HepG2 (cell line): ENCODE measurements around the gene SHISA4. TPM values are rescaled to one million over a fixed set of nuclear protein-coding genes. Genes with fewer than 3 reads are reported as not detected.

Source experiments
- ATAC-seq: fragments of 200-7000 bp; cut with Tn5 transposase; 3 replicates; pipeline ENCODE4 v1.9.1; 2020; ENCODE audit warnings: mild to moderate bottlenecking, moderate library complexity
- BruUV-seq: library from RNA; stranded (reverse); fragments of 400-500 nt; replicated peaks from 2 replicates; lab custom pipeline; 2021; lab: Mats Ljungman, UMichigan
- CTCF ChIA-PET: fragments of 300-600 bp; formaldehyde crosslinking; extraction: SDS; loops from one replicate; lab custom pipeline; 2021; ENCODE audit warnings: low total read pairs, inconsistent platforms, low intra/inter-chr PET ratio; lab: Yijun Ruan, JAX
- POLR2A ChIA-PET: fragments of 350-600 bp; sonication (Branson Sonifier 250); formaldehyde crosslinking; loops from one replicate; lab custom pipeline; 2020; ENCODE audit warnings: antibody characterized with exemption, inconsistent platforms; lab: Yijun Ruan, JAX
- DNase-seq: peaks from one replicate; pipeline ENCODE4 v3.0.0-alpha.2; 2015; ENCODE audit warnings: low spot score
- FAIRE-seq: peaks from 3 replicates; lab custom pipeline; 2011; peaks lifted over from hg19 to GRCh38; lab: Jason Lieb, UNC
- H2AFZ ChIP-seq: one replicate; pipeline ENCODE4 v1.6.1; 2011; ENCODE audit warnings: low read length, inconsistent platforms
- H3K27ac ChIP-seq: fragments of 300-600 bp; 3 replicates; pipeline ENCODE4 v1.8.0; 2011; ENCODE audit warnings: mixed run types, mild to moderate bottlenecking, mixed read lengths, low read length, inconsistent platforms; ENCODE audit not compliant: insufficient read depth; ENCODE audit errors: extremely low read length
- H3K27me3 ChIP-seq, 2 experiments: fragments of 200-600 bp in 1 of 2; 2 replicates in 1 of 2; 3 replicates in 1 of 2; pipeline versions ENCODE4 v1.6.0 to v1.8.0; 2011; ENCODE audit warnings: low read length in 2 of 2, mild to moderate bottlenecking in 2 of 2, moderate library complexity in 2 of 2, inconsistent platforms in 1 of 2; ENCODE audit not compliant: insufficient read depth in 2 of 2, control insufficient read depth in 1 of 2
- H3K36me3 ChIP-seq, 2 experiments: fragments of 200-600 bp in 1 of 2; replicated peaks in 1 of 2; 2 replicates in 1 of 2; 3 replicates in 1 of 2; pipeline versions ENCODE4 v1.5.1 to v1.8.0; 2011; ENCODE audit warnings: low read length in 2 of 2, inconsistent platforms in 1 of 2; ENCODE audit not compliant: insufficient read depth in 2 of 2, control insufficient read depth in 1 of 2
- H3K4me1 ChIP-seq: 2 replicates; pipeline ENCODE4 v1.5.1; 2012; ENCODE audit warnings: low read length, inconsistent platforms; ENCODE audit not compliant: insufficient read depth
- H3K4me2 ChIP-seq: 2 replicates; pipeline ENCODE4 v1.6.0; 2011; ENCODE audit warnings: low read depth, low read length, inconsistent platforms
- H3K4me3 ChIP-seq, 3 experiments: fragments of 200-600 bp in 1 of 3; sonication (generic), shearing (Covaris generic) in 1 of 3; replicated peaks in 1 of 3; 2 replicates each; pipeline ENCODE4 v1.5.1; 2011 to 2016; ENCODE audit warnings: low read length in 3 of 3, inconsistent platforms in 2 of 3, low read depth in 2 of 3, mild to moderate bottlenecking in 2 of 3, control low read depth in 1 of 3, mixed read lengths in 1 of 3; ENCODE audit not compliant: insufficient read depth in 1 of 3
- H3K79me2 ChIP-seq: one replicate; pipeline ENCODE4 v1.6.1; 2011; ENCODE audit warnings: low read length, inconsistent platforms; ENCODE audit not compliant: insufficient read depth
- H3K9ac ChIP-seq: 2 replicates; pipeline ENCODE4 v1.6.0; 2011; ENCODE audit warnings: mild to moderate bottlenecking, low read depth, low read length, inconsistent platforms; ENCODE audit not compliant: insufficient read depth
- H3K9me3 ChIP-seq: 2 replicates; pipeline ENCODE4 v1.5.1; 2012; ENCODE audit warnings: mild to moderate bottlenecking, low read length
- H4K20me1 ChIP-seq: 2 replicates; pipeline ENCODE4 v1.6.0; 2011; ENCODE audit warnings: inconsistent platforms, mild to moderate bottlenecking, low read length, moderate library complexity; ENCODE audit not compliant: insufficient read depth
- CENPT ChIP-seq: sonication (generic); formaldehyde crosslinking; IDR thresholded peaks from 2 replicates; pipeline ENCODE4 v1.8.0; 2022; ENCODE audit warnings: low read depth, mild to moderate bottlenecking, moderate library complexity, missing genetic modification reagents
- ETV5 ChIP-seq: IDR thresholded peaks from 2 replicates; pipeline ENCODE4 v1.6.1; 2018; ENCODE audit warnings: missing biosample characterization, missing genetic modification reagents, inconsistent platforms, borderline replicate concordance
- GABPA ChIP-seq, 2 experiments: IDR thresholded peaks; 2 replicates each; pipeline ENCODE4 v1.6.1; 2011 to 2016; ENCODE audit warnings: low read depth in 2 of 2, low read length in 1 of 2, missing biosample characterization in 1 of 2, missing genetic modification characterization in 1 of 2
- GATAD1 ChIP-seq: IDR thresholded peaks from 2 replicates; pipeline ENCODE4 v1.6.1; 2016; ENCODE audit warnings: missing genetic modification reagents, missing compliant biosample characterization
- MATR3 ChIP-seq: sonication (generic); formaldehyde crosslinking; IDR thresholded peaks from 2 replicates; pipeline ENCODE4 v1.4.0; 2020; ENCODE audit warnings: missing genetic modification reagents
- NR2F6 ChIP-seq, 2 experiments: IDR thresholded peaks; 2 replicates each; pipeline ENCODE4 v1.6.1; 2016; ENCODE audit warnings: antibody characterized with exemption in 1 of 2, mild to moderate bottlenecking in 1 of 2
- RARA ChIP-seq: IDR thresholded peaks from 2 replicates; pipeline ENCODE4 v1.6.1; 2016; ENCODE audit warnings: missing genetic modification reagents, missing compliant biosample characterization
- ZMYM3 ChIP-seq: sonication (generic); formaldehyde crosslinking; IDR thresholded peaks from 2 replicates; pipeline ENCODE4 v1.5.1; 2020; ENCODE audit warnings: mild to moderate bottlenecking, missing genetic modification reagents
- ZNF263 ChIP-seq: sonication (generic); formaldehyde crosslinking; IDR thresholded peaks from 2 replicates; pipeline ENCODE4 v1.4.0; 2020; ENCODE audit warnings: missing genetic modification reagents
- ZNF607 ChIP-seq: sonication (generic); formaldehyde crosslinking; IDR thresholded peaks from 2 replicates; pipeline ENCODE4 v1.5.1; 2020; ENCODE audit warnings: missing genetic modification reagents, mild to moderate bottlenecking, borderline replicate concordance
- ZNF841 ChIP-seq: sonication (generic); formaldehyde crosslinking; IDR thresholded peaks from 2 replicates; pipeline ENCODE4 v1.8.1; 2023; ENCODE audit warnings: missing genetic modification reagents, borderline replicate concordance
- WGBS: methylation state at CpG from one replicate; pipeline ENCODE4 v1.1.6; 2017; ENCODE audit warnings: low lambda C conversion rate; 5-methylcytosine and 5-hydroxymethylcytosine counted together
- in situ Hi-C: cut with HindIII; loops from 2 replicates; pipeline ENCODE4 v1.10.0; 2017; ENCODE audit warnings: low pct_unique_long_range_greater_than_20kb; ENCODE audit not compliant: extremely low pct_ligation_motif_present
- intact Hi-C: fragments of 100-400 bp; cut with micrococcal nuclease; formaldehyde crosslinking; loops from one replicate; pipeline ENCODE4 v1.10.0; 2022; ENCODE audit not compliant: unreplicated experiment
- polyA plus RNA-seq, 8 experiments: library from polyadenylated mRNA; depleted of rRNA in 3 of 8; stranded (reverse) in 7 of 8; unstranded in 1 of 8; fragments of >200 nt; fragmentation: Illumina TruSeq in 4 of 8; extraction: Trizol in 4 of 8; gene quantifications; 2 replicates each; pipeline versions ENCODE4 v1.2.1 to v1.2.3, GENCODE V29; 2011 to 2016; ENCODE audit warnings: low read depth in 4 of 8, missing spikeins in 1 of 8, mixed read lengths in 1 of 8; ENCODE audit not compliant: insufficient read depth in 1 of 8
- total RNA-seq, 5 experiments: library from RNA; depleted of rRNA; stranded (reverse); fragments of >200 nt; fragmentation: Illumina TruSeq; extraction: Trizol; gene quantifications; 2 replicates each; pipeline ENCODE4 v1.2.3, GENCODE V29; 2016; ENCODE audit warnings: low read depth in 1 of 5

SHISA4 gene
- total and polyA plus RNA-seq, 2 of the 13 experiments (the other 11 are each of a cell fraction or from before 2014, with no cell fraction given), result 0.51 to 1.0 TPM

GRCh38 chr1:201933840-201934430, 45.2 kb downstream of the SHISA4 start:
- TF ChIP-seq ZNF263 (CRISPR knock-in tag) (peak; percentile 72), GATAD1 (CRISPR knock-in tag) (no peak), NR2F6 (IDR thresholded peaks at IDR 0.05) (peak; percentile 26; the same call in 1 of the 2 replicates), NR2F6 (CRISPR knock-in tag; IDR thresholded peaks at IDR 0.05) (peak; percentile 69), RARA (0 out of 2 replicates have a peak, but pooled peaks have one; percentile 29), CENPT (CRISPR knock-in tag) (no peak), ZMYM3 (CRISPR knock-in tag) (no peak), GABPA (IDR thresholded peaks at IDR 0.05; ENCODE audit: low read depth, low read length) (no peak), GABPA (CRISPR knock-in tag; IDR thresholded peaks at IDR 0.05; ENCODE audit: low read depth) (peak; percentile 64), MATR3 (no peak), ETV5 (CRISPR knock-in tag) (peak; percentile 56; the same call in 1 of the 2 replicates), ZNF607 (CRISPR knock-in tag) (no peak), ZNF841 (CRISPR knock-in tag) (no peak)
- FAIRE-seq (no peak), ATAC-seq (no peak), DNase-seq (peak; percentile 16)
- Histone ChIP-seq H4K20me1 (no peaks in the 10 kb centered on the region), H3K4me1 (peaks cover 15% of the 10 kb centered on the region), H3K9ac (no peak overlapping the region), H3K27ac (no peak overlapping the region), H2AFZ (no peak overlapping the region), H3K4me2 (peak overlapping the region; percentile 10; the same call in 1 of the 2 replicates), H3K36me3 (no peaks in the 10 kb centered on the region), H3K4me3 (no peak overlapping the region), H3K27me3 (no peaks in the 10 kb centered on the region; a peak in 1 of 5 replicates), H3K79me2 (no peaks in the 10 kb centered on the region), H3K9me3 (no peaks in the 10 kb centered on the region)
- in situ Hi-C loops, result no loop called here
- intact Hi-C loops, result no loop called here
- BruUV-seq, result no TSS peak
- ChIA-PET POLR2A (no interaction called here), CTCF (no interaction called here)
- 7% methylated on average over 5 of the region's 5 CpGs for WGBS
